Nephron progenitor cell (in vitro differentiated cells): ENCODE measurements around the gene EML2.

Source experiments
- DNase-seq: peaks from one replicate; pipeline ENCODE4 v3.0.0; 2021
- H3K27ac Mint-ChIP-seq: 2 replicates; pipeline ENCODE4 v1.8.0; 2021; ENCODE audit warnings: mild to moderate bottlenecking, moderate library complexity, mixed read lengths
- H3K27me3 Mint-ChIP-seq: 2 replicates; pipeline ENCODE4 v1.8.0; 2021; ENCODE audit warnings: mild to moderate bottlenecking, low read depth, mixed read lengths; ENCODE audit not compliant: poor library complexity
- H3K36me3 Mint-ChIP-seq: 2 replicates; pipeline ENCODE4 v1.8.0; 2021; ENCODE audit warnings: low read depth, mixed read lengths
- H3K4me1 Mint-ChIP-seq: 2 replicates; pipeline ENCODE4 v1.8.0; 2021; ENCODE audit warnings: mixed read lengths
- H3K4me3 Mint-ChIP-seq: 2 replicates; pipeline ENCODE4 v1.8.0; 2021; ENCODE audit warnings: mild to moderate bottlenecking, moderate library complexity, mixed read lengths
- H3K9me3 Mint-ChIP-seq: 2 replicates; pipeline ENCODE4 v1.8.0; 2021; ENCODE audit warnings: mild to moderate bottlenecking, moderate library complexity, mixed read lengths
- TF ChIP-seq, protein P1 (sequence below): fragments of 200-600 bp; sonication (generic); IDR thresholded peaks from 2 replicates; pipeline ENCODE4 v1.5.0; 2021; ENCODE audit warnings: antibody characterized with exemption

Gene EML2

DNA sequence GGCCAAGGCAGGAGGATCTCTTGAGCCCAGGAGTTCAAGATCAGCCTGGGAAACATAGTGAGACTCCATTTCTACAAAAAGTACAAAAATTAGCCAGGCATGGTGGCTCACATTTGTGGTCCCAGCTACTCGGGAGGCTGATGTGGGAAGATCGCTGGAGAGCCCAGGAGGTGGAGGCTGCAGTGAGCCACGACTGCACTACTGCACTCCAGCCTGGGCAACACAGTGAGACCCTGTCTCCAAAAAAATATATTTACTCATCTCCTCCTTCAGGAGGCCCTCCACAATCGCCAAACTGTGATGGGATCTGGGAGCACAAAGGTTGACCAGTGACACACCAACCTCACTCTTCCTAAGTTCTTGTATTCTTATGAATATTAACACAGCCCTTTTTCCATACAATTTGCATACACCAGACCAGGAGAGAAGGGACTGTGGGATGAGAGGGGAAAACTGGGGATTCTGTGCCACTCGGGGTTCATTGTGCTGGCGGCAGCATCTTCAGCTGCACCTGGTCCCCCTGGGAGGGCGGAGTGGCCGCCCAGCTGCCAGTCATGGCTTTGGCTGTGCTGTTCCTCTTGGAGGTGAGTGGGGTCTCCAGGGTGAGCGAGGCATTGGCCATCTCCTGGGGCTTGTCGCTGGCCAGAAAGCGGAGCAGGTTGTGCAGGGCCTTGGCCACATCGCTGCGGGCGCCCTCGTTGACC lies 48.7 kb downstream of the EML2 start:
- Mint-ChIP-seq H3K9me3 (peaks cover 4% of the 10 kb centered on the region), H3K27ac (no peak overlapping the region), H3K27me3 (peaks cover 72% of the 10 kb centered on the region), H3K4me1 (peaks cover 21% of the 10 kb centered on the region), H3K4me3 (no peak overlapping the region), H3K36me3 (no peaks in the 10 kb centered on the region)
- TF ChIP-seq, protein P1, sequence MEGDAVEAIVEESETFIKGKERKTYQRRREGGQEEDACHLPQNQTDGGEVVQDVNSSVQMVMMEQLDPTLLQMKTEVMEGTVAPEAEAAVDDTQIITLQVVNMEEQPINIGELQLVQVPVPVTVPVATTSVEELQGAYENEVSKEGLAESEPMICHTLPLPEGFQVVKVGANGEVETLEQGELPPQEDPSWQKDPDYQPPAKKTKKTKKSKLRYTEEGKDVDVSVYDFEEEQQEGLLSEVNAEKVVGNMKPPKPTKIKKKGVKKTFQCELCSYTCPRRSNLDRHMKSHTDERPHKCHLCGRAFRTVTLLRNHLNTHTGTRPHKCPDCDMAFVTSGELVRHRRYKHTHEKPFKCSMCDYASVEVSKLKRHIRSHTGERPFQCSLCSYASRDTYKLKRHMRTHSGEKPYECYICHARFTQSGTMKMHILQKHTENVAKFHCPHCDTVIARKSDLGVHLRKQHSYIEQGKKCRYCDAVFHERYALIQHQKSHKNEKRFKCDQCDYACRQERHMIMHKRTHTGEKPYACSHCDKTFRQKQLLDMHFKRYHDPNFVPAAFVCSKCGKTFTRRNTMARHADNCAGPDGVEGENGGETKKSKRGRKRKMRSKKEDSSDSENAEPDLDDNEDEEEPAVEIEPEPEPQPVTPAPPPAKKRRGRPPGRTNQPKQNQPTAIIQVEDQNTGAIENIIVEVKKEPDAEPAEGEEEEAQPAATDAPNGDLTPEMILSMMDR = no peak
- no peak for DNase-seq

DNA sequence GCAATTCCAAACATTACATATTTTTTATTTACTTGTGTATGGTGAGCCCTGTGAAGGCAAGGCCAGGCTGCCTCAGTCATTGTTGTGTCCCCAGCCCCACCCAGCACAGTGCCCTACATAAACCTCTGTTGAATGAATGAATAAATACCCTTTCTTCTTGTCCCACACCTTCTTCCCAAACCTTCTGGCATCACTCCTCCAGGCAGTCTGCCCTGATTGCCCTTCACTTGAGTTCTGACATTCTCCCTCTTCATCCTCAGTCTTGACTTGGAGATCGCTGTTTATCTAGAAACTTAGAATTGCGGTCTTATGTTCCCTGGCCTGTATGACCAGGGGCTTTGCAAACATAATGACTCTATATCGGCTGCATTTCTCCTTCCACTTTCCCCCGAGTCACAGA lies 49.4 kb downstream of the EML2 start:
- Mint-ChIP-seq H3K36me3 (no peaks in the 10 kb centered on the region), H3K27me3 (peaks cover 67% of the 10 kb centered on the region), H3K9me3 (peaks cover 4% of the 10 kb centered on the region), H3K27ac (no peak overlapping the region), H3K4me3 (no peak overlapping the region), H3K4me1 (peaks cover 27% of the 10 kb centered on the region)
- no peak for DNase-seq
- TF ChIP-seq, protein P1 = no peak

DNA sequence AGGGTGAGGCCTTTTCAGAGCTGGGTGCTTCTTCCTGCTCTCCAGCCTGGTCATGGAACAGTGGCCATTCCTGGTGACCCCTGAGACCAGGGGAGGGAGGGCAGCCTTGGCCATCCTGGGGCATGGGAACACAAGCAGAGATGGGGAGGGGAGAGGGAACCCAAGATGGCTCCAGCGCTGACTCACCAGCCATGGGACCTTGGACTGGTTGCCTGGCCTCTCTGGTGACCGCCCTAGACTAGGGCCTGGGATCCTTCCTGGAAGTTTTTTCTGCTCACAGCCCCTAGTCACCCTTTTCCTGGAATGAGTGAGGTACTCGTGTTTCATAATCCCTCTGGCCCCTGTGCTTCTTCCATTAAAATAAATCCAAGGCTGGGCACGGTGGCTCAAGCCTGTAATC lies 51.3 kb downstream of the EML2 start:
- peak overlapping the region; percentile 80 for H3K27ac Mint-ChIP-seq
- H3K36me3 Mint-ChIP-seq = no peaks in the 10 kb centered on the region
- H3K4me1 Mint-ChIP-seq = peaks cover 39% of the 10 kb centered on the region
- no peak for DNase-seq
- H3K27me3 Mint-ChIP-seq = peaks cover 53% of the 10 kb centered on the region
- peaks cover 4% of the 10 kb centered on the region for H3K9me3 Mint-ChIP-seq
- no peak overlapping the region for H3K4me3 Mint-ChIP-seq
- TF ChIP-seq, protein P1 = no peak

DNA sequence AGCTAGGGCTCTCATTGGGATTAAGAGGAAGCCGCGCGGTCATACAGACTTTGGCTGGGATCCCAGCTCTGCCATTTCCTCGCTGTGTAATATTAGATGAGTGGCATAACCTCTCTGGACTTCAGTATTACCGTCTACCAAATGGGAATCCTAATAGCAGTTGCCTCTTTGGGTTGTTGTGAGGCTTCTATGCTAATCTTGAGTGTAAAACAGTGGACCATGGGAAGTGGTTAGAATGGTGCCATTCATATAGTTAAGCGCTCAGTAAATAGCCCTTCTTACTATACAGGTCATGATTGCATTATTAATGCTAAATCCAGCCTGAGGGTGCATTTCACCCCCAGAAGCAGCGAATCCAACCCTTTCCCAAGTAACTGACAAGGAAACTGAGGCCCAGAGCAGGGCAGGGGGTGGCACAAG lies 54.0 kb downstream of the EML2 start:
- peaks cover 60% of the 10 kb centered on the region for H3K4me1 Mint-ChIP-seq
- H3K4me3 Mint-ChIP-seq = peak overlapping the region; percentile 94
- DNase-seq = no peak
- H3K27me3 Mint-ChIP-seq = peaks cover 27% of the 10 kb centered on the region
- no peaks in the 10 kb centered on the region for H3K9me3 Mint-ChIP-seq
- H3K36me3 Mint-ChIP-seq = peaks cover 6% of the 10 kb centered on the region
- TF ChIP-seq, protein P1 = no peak
- peak overlapping the region; percentile 96 for H3K27ac Mint-ChIP-seq

DNA sequence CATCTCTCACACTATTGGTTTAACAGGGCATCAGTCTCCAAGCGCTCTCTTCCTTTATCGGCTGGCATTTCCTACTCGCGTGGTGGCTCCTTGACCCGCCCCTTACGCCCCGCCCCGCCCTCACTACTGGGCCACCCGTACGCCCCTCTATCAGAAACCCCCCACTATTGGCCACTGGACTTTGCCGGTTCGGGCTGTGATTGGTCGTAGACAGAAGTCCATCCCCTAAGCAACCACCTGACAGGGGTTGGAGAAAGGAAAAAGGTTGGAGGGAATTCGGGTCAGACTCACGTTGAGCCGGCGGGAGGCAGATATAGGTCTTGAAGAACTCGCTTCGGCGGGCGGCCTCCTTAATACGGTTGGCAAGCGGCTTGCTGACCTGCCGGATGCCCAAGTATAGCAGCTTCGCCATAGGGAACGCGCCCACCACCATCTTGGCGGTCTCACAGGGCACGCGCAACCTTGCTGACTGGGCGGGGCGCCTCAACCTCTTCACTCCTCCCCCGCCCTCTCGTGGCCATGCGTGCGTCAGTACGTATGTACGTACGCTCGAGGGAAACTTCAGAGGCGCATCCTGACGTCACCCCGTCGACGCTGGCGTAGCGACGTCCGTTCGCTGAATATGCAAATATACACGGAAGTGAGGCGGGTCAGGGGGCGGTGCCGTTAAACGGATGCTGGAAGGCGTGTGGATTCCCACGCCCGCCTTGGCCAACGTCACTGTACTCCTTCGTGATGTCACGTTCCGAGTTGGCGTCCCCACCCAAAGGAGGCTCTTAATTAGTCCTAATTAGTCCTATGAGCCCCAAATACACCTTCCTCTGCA lies 54.7 kb downstream of the EML2 start, which contains the start of gene OPA3:
TSS of gene OPA3 (minus strand) at position 471 of the 826 bp plus-strand sequence. CDS start at position 433, 38 bp downstream.
- peaks cover 60% of the 10 kb centered on the region for H3K4me1 Mint-ChIP-seq
- no peaks in the 10 kb centered on the region for H3K9me3 Mint-ChIP-seq

More for the DNA sequence above, 54.7 kb downstream of the EML2 start, which contains the start of gene OPA3:
- H3K36me3 Mint-ChIP-seq = peaks cover 6% of the 10 kb centered on the region
- peak within 1 kb of the TSS; percentile 94 for H3K4me3 Mint-ChIP-seq
- TF ChIP-seq, protein P1 = peak; percentile 16
- H3K27me3 Mint-ChIP-seq = peaks cover 20% of the 10 kb centered on the region
- DNase-seq = peak; percentile 97
- peak within 1 kb of the TSS; percentile 98 for H3K27ac Mint-ChIP-seq
